ENCODE results near the gene NUP210.

NUP210 gene

DNA sequence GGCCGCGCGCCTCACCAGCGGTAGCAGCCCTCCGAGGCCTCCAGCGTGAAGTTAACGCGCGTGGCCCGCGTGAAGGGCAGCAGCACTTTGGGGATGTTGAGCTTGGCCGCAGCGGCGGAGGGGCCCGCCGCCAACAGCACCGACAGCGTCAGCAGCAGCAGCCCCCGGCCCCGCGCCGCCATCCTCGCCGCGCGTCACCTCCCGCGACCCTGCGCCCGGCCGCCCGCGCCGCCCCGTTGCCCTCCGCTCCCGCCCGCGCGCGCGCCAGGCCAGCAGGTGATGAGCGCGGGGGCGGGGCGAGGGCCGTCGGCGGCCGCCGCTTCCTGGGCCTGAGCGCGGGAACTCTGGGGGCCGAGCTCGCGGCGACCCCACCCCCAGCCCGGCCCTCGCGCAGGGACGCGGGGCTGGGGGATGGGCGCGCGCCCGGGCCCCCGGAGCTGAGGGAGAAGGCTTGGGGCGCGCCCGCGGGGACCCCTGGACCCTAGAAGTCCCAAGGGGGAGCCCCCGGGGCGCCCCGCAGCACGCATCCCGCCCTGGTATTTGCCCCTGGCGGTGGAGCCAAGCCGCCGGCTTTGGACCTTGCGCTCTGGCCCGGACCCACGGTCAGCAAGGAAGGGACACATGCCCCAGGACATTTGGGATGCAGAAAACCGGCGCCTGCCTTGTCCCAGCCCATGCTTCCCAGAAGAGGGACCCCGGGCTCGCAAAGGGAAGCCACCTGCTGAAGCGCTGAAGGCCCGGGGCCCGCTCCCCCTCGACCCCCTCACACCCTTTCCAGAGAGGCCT is at the start of gene NUP210:
Gene NUP210, minus strand, starts transcription at position 278 of the 786 bp plus-strand sequence. Its CDS starts 96 bp downstream, at position 182.
- peak within 1 kb of the TSS; percentile 77 for H3K4me2 ChIP-seq (ENCODE audit: insufficient read depth, low read length)
- no peaks in the 10 kb centered on the region for H3K27me3 ChIP-seq (ENCODE audit: insufficient read depth, low read length, poor library complexity)
- H3K36me3 ChIP-seq (ENCODE audit: insufficient read depth, low read length): peaks cover 30% of the 10 kb centered on the region
- DNase-seq (peak; percentile 78), ATAC-seq (ENCODE audit: insufficient read depth, low read depth) (peak; percentile 60)
- H3K4me1 ChIP-seq (ENCODE audit: insufficient read depth, low read length): peaks cover 55% of the 10 kb centered on the region
- peak within 1 kb of the TSS; percentile 85 for H2AFZ ChIP-seq (ENCODE audit: low read depth, low read length)
- H3K27ac ChIP-seq (ENCODE audit: low read length): peak within 1 kb of the TSS; percentile 93
- H3K4me3 ChIP-seq (ENCODE audit: low read depth in 1 of 2, low read length in 2 of 2): peak within 1 kb of the TSS; percentile 87 to 92
- no peaks in the 10 kb centered on the region for H3K9me3 ChIP-seq (ENCODE audit: insufficient read depth, low read length, severe bottlenecking)
- peaks cover 35% of the 10 kb centered on the region for H4K20me1 ChIP-seq (ENCODE audit: insufficient read depth, low read length)
- TF ChIP-seq EZH2 (IDR thresholded peaks at IDR 0.05; ENCODE audit: borderline replicate concordance, low read depth, low read length, severe bottlenecking) (no peak), CTCF (IDR thresholded peaks at IDR 0.05; ENCODE audit: borderline replicate concordance, extremely low read depth, low read length, poor library complexity, severe bottlenecking) (peak; percentile 4)
- H3K9ac ChIP-seq (ENCODE audit: low read depth, low read length): peak within 1 kb of the TSS; percentile 98
- peaks cover 49% of the 10 kb centered on the region for H3K79me2 ChIP-seq (ENCODE audit: insufficient read depth, low read length)

DNA sequence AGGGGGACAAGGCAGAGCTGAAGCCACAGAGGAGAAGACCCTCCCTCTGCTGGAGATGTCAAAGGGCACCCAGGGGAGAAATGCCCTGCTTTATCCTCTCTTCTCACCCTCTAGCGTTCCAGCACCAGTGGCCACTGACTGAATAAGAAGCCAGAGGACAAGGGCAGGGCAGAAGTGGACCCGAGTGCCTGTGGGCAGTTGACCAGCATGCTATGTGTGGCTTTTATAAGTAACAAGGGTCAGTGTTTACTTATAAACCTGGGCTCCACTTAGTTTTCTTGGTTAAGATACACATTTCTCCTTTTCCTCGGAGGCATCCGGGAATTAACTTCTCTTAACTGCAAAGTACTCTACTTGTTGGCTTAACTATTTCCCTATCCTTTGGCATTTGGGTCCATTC is 46.7 kb upstream of the NUP210 start:
- Histone ChIP-seq H3K9me3 (ENCODE audit: insufficient read depth, low read length, severe bottlenecking) (no peaks in the 10 kb centered on the region), H3K27ac (ENCODE audit: low read length) (no peak overlapping the region), H4K20me1 (ENCODE audit: insufficient read depth, low read length) (no peaks in the 10 kb centered on the region), H3K27me3 (ENCODE audit: insufficient read depth, low read length, poor library complexity) (peaks cover 5% of the 10 kb centered on the region), H3K4me1 (ENCODE audit: insufficient read depth, low read length) (no peaks in the 10 kb centered on the region), H3K9ac (ENCODE audit: low read depth, low read length) (no peak overlapping the region), H3K4me3 (ENCODE audit: low read depth in 1 of 2, low read length in 2 of 2) (no peak overlapping the region), H3K4me2 (ENCODE audit: insufficient read depth, low read length) (no peak overlapping the region), H3K79me2 (ENCODE audit: insufficient read depth, low read length) (no peaks in the 10 kb centered on the region), H2AFZ (ENCODE audit: low read depth, low read length) (no peak overlapping the region), H3K36me3 (ENCODE audit: insufficient read depth, low read length) (no peaks in the 10 kb centered on the region)
- no peak for DNase-seq
- no peak for TF ChIP-seq CTCF (IDR thresholded peaks at IDR 0.05; ENCODE audit: borderline replicate concordance, extremely low read depth, low read length, poor library complexity, severe bottlenecking)
- TF ChIP-seq EZH2 (IDR thresholded peaks at IDR 0.05; ENCODE audit: borderline replicate concordance, low read depth, low read length, severe bottlenecking): no peak
- ATAC-seq (ENCODE audit: insufficient read depth, low read depth): no peak

DNA sequence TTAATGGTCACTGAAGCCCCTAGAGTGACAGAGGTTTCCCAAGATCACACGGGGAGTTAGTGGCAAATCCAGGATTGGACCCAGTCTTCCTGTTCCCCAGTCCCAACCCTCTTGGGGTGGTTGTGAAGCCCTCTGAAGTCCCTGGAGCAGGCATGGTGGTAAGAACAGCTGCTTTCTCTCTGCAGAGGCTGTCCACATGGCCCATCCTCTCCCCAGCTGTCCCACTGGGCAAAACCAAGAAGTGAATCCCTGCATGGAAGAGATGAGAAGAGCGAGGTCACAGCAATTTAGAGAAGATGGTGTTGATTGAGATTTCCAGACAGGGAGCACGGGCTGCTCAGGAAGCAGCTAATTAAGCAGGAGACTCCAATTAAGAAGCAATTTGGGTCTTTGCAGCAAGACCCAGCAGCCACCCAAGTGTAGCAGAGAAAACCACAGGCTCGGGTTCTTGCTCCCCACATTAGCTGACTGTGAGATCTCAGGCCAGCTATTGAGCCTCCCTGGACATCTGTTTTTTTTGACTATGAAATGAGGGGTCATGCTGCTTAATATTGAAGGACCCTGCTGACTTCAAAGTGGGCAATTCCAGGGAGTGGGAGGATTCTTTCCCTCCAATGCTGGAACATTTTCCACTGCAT is 45.2 kb upstream of the NUP210 start:
- DNase-seq: no peak
- no peaks in the 10 kb centered on the region for H3K9me3 ChIP-seq (ENCODE audit: insufficient read depth, low read length, severe bottlenecking)
- no peak overlapping the region for H3K4me2 ChIP-seq (ENCODE audit: insufficient read depth, low read length)
- TF ChIP-seq EZH2 (IDR thresholded peaks at IDR 0.05; ENCODE audit: borderline replicate concordance, low read depth, low read length, severe bottlenecking) (no peak), CTCF (IDR thresholded peaks at IDR 0.05; ENCODE audit: borderline replicate concordance, extremely low read depth, low read length, poor library complexity, severe bottlenecking) (no peak)
- peaks cover 5% of the 10 kb centered on the region for H3K27me3 ChIP-seq (ENCODE audit: insufficient read depth, low read length, poor library complexity)
- H3K36me3 ChIP-seq (ENCODE audit: insufficient read depth, low read length): no peaks in the 10 kb centered on the region
- H2AFZ ChIP-seq (ENCODE audit: low read depth, low read length): no peak overlapping the region
- no peaks in the 10 kb centered on the region for H4K20me1 ChIP-seq (ENCODE audit: insufficient read depth, low read length)
- no peak for ATAC-seq (ENCODE audit: insufficient read depth, low read depth)
- no peaks in the 10 kb centered on the region for H3K79me2 ChIP-seq (ENCODE audit: insufficient read depth, low read length)
- no peak overlapping the region for H3K27ac ChIP-seq (ENCODE audit: low read length)
- H3K4me1 ChIP-seq (ENCODE audit: insufficient read depth, low read length): no peaks in the 10 kb centered on the region
- no peak overlapping the region for H3K4me3 ChIP-seq (ENCODE audit: low read depth in 1 of 2, low read length in 2 of 2)
- no peak overlapping the region for H3K9ac ChIP-seq (ENCODE audit: low read depth, low read length)
